ENCODE measurements around the gene ABAT.

ABAT gene

DNA sequence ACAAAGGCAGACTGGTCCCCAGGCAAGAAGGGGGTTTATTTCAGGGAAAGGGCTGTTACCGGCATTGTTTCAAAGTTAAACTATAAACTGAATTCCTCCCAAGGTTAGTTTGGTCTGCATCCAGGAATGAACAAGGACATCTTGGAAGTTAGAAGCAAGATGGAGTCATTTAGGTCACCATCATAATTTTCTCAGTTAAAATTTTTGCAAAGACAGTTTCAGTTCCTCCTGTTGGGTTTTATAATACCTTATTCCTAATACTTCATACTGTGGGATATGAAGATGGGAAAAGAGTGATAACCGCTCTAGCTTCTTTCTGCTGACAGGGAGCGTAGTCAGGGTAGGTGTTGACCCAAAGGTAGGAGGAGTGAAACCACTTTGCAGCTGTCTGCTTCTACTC is 148.0 kb downstream of the ABAT start:
- Histone ChIP-seq H3K27me3 (replicated peaks; ENCODE audit: insufficient read depth, low read length) (no peaks in the 10 kb centered on the region), H3K27ac (ENCODE audit: low read length) (no peak overlapping the region), H3K9me3 (replicated peaks; ENCODE audit: insufficient read depth, low read length) (no peaks in the 10 kb centered on the region), H3K36me3 (replicated peaks; ENCODE audit: insufficient read depth, low read length) (no peaks in the 10 kb centered on the region; the same call in none of the 2 replicates), H3K9me2 (replicated peaks; ENCODE audit: insufficient read depth, low read length) (no peaks in the 10 kb centered on the region), H2AFZ (ENCODE audit: low read length) (no peak overlapping the region), H3K4me3 (ENCODE audit: low read length) (no peak overlapping the region), H3K79me2 (ENCODE audit: low read length) (peaks cover 29% of the 10 kb centered on the region), H3K4me2 (ENCODE audit: low read depth, low read length) (no peak overlapping the region), H4K20me1 (ENCODE audit: insufficient read depth, low read length) (peaks cover 5% of the 10 kb centered on the region; the same call in 1 of the 2 replicates), H3K9ac (ENCODE audit: low read length) (no peak overlapping the region), H3F3A (ENCODE audit: insufficient read depth, low read length) (no peaks in the 10 kb centered on the region), H3K4me1 (ENCODE audit: low read length) (no peaks in the 10 kb centered on the region)
- no peak for DNase-seq
- TF ChIP-seq EZH2 (optimal IDR thresholded peaks at IDR 0.05; ENCODE audit: low read depth, low read length) (no peak), EZH2phosphoT487 (IDR thresholded peaks at IDR 0.05; ENCODE audit: low read length) (no peak), CTCF (IDR thresholded peaks at IDR 0.05; ENCODE audit: low read length) (no peak)

- Histone ChIP-seq H4K20me1 (ENCODE audit: insufficient read depth, low read length) (no peaks in the 10 kb centered on the region; the same call in 1 of the 2 replicates), H3F3A (ENCODE audit: insufficient read depth, low read length) (no peaks in the 10 kb centered on the region), H3K4me1 (ENCODE audit: low read length) (no peaks in the 10 kb centered on the region), H3K79me2 (ENCODE audit: low read length) (peaks cover 40% of the 10 kb centered on the region), H3K4me3 (ENCODE audit: low read length) (no peak overlapping the region), H3K9me2 (replicated peaks; ENCODE audit: insufficient read depth, low read length) (no peaks in the 10 kb centered on the region), H3K27ac (ENCODE audit: low read length) (no peak overlapping the region), H3K4me2 (ENCODE audit: low read depth, low read length) (no peak overlapping the region), H3K27me3 (replicated peaks; ENCODE audit: insufficient read depth, low read length) (no peaks in the 10 kb centered on the region), H2AFZ (ENCODE audit: low read length) (no peak overlapping the region), H3K9me3 (replicated peaks; ENCODE audit: insufficient read depth, low read length) (no peaks in the 10 kb centered on the region), H3K9ac (ENCODE audit: low read length) (no peak overlapping the region), H3K36me3 (replicated peaks; ENCODE audit: insufficient read depth, low read length) (peaks cover 12% of the 10 kb centered on the region; the same call in 1 of the 2 replicates)
- DNase-seq: no peak
- no peak for TF ChIP-seq CTCF (IDR thresholded peaks at IDR 0.05; ENCODE audit: low read length)
- TF ChIP-seq EZH2phosphoT487 (IDR thresholded peaks at IDR 0.05; ENCODE audit: low read length): no peak
- TF ChIP-seq EZH2 (optimal IDR thresholded peaks at IDR 0.05; ENCODE audit: low read depth, low read length): no peak
Observed at GRCh38 chr16:8826278-8826879, 152.0 kb downstream of the ABAT start.

GRCh38 chr16:8828541-8829165 is 154.2 kb downstream of the ABAT start:
- H3K27ac ChIP-seq (ENCODE audit: low read length): no peak overlapping the region
- H3K36me3 ChIP-seq (replicated peaks; ENCODE audit: insufficient read depth, low read length): peaks cover 12% of the 10 kb centered on the region
- H2AFZ ChIP-seq (ENCODE audit: low read length): no peak overlapping the region
- H4K20me1 ChIP-seq (ENCODE audit: insufficient read depth, low read length): no peaks in the 10 kb centered on the region
- no peaks in the 10 kb centered on the region for H3K4me1 ChIP-seq (ENCODE audit: low read length)
- no peak for DNase-seq
- no peaks in the 10 kb centered on the region for H3K9me2 ChIP-seq (replicated peaks; ENCODE audit: insufficient read depth, low read length)
- no peak overlapping the region for H3K4me3 ChIP-seq (ENCODE audit: low read length)
- no peaks in the 10 kb centered on the region for H3K9me3 ChIP-seq (replicated peaks; ENCODE audit: insufficient read depth, low read length)
- no peak overlapping the region for H3K9ac ChIP-seq (ENCODE audit: low read length)
- no peaks in the 10 kb centered on the region for H3F3A ChIP-seq (ENCODE audit: insufficient read depth, low read length)
- no peak overlapping the region for H3K4me2 ChIP-seq (ENCODE audit: low read depth, low read length)
- TF ChIP-seq EZH2phosphoT487 (IDR thresholded peaks at IDR 0.05; ENCODE audit: low read length): no peak
- TF ChIP-seq EZH2 (optimal IDR thresholded peaks at IDR 0.05; ENCODE audit: low read depth, low read length): no peak
- no peak for TF ChIP-seq CTCF (IDR thresholded peaks at IDR 0.05; ENCODE audit: low read length)
- H3K27me3 ChIP-seq (replicated peaks; ENCODE audit: insufficient read depth, low read length): no peaks in the 10 kb centered on the region
- peaks cover 49% of the 10 kb centered on the region for H3K79me2 ChIP-seq (ENCODE audit: low read length)
